IPS-20b (cell line): ENCODE measurements around the gene SHANK2.
A peak's percentile ranks its signal among the peaks of the same experiment; 100 is the strongest.

Source experiments
- H3K27ac ChIP-seq: one replicate; pipeline ENCODE4 v1.5.1; 2013; ENCODE audit warnings: low read length
- H3K27me3 ChIP-seq: 2 replicates; pipeline ENCODE4 v1.6.1; 2013; ENCODE audit warnings: mild to moderate bottlenecking, low read length, inconsistent platforms; ENCODE audit not compliant: insufficient read depth
- H3K36me3 ChIP-seq: 2 replicates; pipeline ENCODE4 v1.6.1; 2013; ENCODE audit warnings: low read depth, mild to moderate bottlenecking, inconsistent platforms, low read length, moderate library complexity; ENCODE audit not compliant: insufficient read depth
- H3K4me1 ChIP-seq: 2 replicates; pipeline ENCODE4 v1.6.1; 2013; ENCODE audit warnings: mild to moderate bottlenecking, control low read depth, inconsistent platforms, low read length, moderate library complexity; ENCODE audit not compliant: insufficient read depth
- H3K4me3 ChIP-seq: 2 replicates; pipeline ENCODE4 v1.5.1; 2013; ENCODE audit warnings: mild to moderate bottlenecking, low read length, inconsistent platforms
- H3K9ac ChIP-seq: 2 replicates; pipeline ENCODE4 v1.6.1; 2013; ENCODE audit warnings: low read depth, mild to moderate bottlenecking, inconsistent platforms, low read length, moderate library complexity
- H3K9me3 ChIP-seq: 2 replicates; pipeline ENCODE4 v1.6.1; 2013; ENCODE audit warnings: mild to moderate bottlenecking, low read depth, low read length, inconsistent platforms; ENCODE audit not compliant: insufficient read depth

The SHANK2 gene

DNA sequence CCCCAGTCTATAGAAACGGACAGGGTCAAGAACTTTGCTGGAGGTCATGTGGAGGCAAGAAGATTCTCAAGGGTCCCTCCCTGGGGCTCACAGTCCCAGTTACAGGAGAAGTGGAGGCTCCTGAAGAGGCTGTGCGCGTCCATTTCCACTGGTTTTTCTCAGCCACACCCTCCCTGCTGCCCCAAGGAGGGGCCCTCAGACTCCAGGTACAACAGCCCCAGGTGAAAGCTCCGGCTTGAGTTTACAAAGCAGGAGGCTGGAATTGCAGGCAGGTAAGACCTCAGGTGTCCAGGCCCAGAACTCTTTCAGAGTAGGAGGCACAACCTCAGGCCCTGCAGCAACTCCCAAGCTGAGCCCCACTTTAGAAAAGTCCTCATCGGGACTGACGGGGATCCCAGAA lies 3.1 kb downstream of the SHANK2 start:
- Histone ChIP-seq H3K36me3 (no peaks in the 10 kb centered on the region), H3K4me1 (peaks cover 66% of the 10 kb centered on the region), H3K27me3 (peaks cover 36% of the 10 kb centered on the region)

DNA sequence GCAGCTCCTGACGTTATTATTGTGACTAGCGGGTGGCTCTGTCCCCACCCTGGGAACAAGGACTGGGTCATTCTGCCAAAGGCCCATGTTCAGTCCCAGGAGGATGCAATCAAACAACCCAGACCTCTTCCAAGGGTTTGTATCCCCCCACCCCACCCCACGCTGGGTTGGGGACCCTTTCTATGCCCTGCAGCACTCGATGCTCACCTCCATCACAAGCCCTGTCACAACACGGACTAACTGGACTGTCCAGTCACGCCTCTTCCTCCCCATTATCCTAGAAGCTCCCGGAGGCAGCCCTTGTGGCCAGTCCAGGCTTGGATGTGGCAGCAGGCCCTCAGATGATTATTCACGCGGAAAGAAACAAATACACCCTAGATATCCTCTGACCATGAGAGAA lies 3.7 kb downstream of the SHANK2 start:
- H3K9ac ChIP-seq, result peak overlapping the region; percentile 80; the same call in 1 of the 2 replicates
- no peaks in the 10 kb centered on the region for H3K9me3 ChIP-seq
- H3K27ac ChIP-seq, result no peak overlapping the region
- H3K36me3 ChIP-seq, result no peaks in the 10 kb centered on the region
- peak overlapping the region; percentile 58; the same call in 1 of the 2 replicates for H3K4me3 ChIP-seq
- peaks cover 66% of the 10 kb centered on the region for H3K4me1 ChIP-seq
- H3K27me3 ChIP-seq, result peaks cover 29% of the 10 kb centered on the region

More for the DNA sequence above, 3.1 kb downstream of the SHANK2 start:
- H3K9me3 ChIP-seq, result no peaks in the 10 kb centered on the region
- H3K9ac ChIP-seq, result peak overlapping the region; percentile 60; the same call in 1 of the 2 replicates
- peak overlapping the region; percentile 86; the same call in 1 of the 2 replicates for H3K4me3 ChIP-seq
- no peak overlapping the region for H3K27ac ChIP-seq

DNA sequence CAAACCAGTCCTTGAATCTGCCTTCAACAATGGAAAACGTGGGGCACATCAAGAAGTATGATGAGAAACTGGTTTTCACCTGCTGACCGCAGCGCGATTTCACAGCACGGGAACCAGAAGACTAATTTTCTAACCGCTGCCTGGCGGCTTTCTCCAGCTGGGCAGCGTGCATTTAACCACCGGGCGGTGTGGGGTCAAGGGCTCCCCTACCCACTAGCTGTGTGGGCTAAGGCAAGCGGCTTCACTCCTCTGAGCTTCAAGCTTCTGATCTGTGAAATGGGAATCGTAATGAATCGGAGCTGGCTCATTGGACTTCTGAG lies 4.2 kb downstream of the SHANK2 start:
- no peaks in the 10 kb centered on the region for H3K36me3 ChIP-seq
- H3K27ac ChIP-seq, result peak overlapping the region; percentile 95
- no peaks in the 10 kb centered on the region for H3K9me3 ChIP-seq
- H3K27me3 ChIP-seq, result peaks cover 25% of the 10 kb centered on the region
- peaks cover 62% of the 10 kb centered on the region for H3K4me1 ChIP-seq
- peak overlapping the region; percentile 58; the same call in 1 of the 2 replicates for H3K4me3 ChIP-seq
- peak overlapping the region; percentile 80; the same call in 1 of the 2 replicates for H3K9ac ChIP-seq

DNA sequence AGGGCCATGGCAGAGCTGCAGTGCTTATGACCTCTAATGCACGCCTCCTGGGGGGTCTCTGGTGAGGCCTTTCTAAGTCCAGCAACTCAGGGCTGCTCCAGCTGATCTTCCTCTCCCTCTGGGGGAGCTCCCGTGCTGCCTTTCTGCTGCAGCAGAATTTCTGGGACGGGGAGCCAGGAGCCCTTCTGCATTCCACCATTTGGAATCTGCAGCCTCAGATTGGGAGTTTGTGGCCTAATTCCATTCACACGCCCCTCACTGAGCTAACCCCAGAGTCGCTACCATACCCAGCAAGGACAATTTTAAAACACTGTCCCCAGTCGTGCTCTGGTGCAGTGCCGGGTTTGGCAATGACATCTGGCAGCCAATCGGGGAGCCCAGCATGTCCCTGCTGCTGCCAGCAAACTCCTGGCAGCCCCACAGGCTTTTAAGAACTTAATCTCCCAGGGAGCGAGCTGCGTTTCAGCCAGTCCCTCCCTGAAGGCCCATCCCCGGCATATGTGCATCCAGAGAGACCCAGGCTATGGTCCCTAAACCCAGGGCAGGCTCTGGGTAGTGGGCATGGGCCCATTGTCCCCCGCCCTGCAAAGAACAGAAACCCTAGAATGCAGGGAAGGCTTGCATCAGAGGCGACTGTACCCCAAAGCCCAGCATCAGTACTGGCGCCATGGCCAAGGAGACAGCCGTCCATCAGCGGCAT lies 4.7 kb downstream of the SHANK2 start:
- H3K36me3 ChIP-seq, result no peaks in the 10 kb centered on the region
- H3K27ac ChIP-seq, result peak overlapping the region; percentile 95
- peaks cover 24% of the 10 kb centered on the region for H3K27me3 ChIP-seq
- H3K9ac ChIP-seq, result peak overlapping the region; percentile 80; the same call in 1 of the 2 replicates
- peak overlapping the region; percentile 58; the same call in 1 of the 2 replicates for H3K4me3 ChIP-seq
- peaks cover 65% of the 10 kb centered on the region for H3K4me1 ChIP-seq
- no peaks in the 10 kb centered on the region for H3K9me3 ChIP-seq

DNA sequence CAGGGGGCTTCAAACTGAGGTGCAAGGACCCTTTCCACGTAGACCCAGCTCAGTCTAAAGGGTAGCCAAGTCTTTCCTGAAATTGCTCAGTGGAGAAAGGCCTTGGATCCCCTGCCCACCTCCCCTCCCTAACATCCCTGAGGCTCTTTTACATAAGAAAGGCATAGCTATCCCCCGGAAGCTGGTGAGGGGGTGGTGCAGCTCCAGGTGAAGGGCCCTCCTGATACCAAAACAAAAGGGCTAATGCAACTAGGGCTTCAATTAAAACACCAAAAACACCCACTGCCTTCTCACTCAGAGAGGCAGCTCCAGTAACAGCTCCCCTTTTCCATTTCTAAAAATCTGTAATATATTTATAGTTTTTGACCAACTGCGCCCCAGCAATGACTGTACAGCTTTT lies 5.8 kb downstream of the SHANK2 start:
- Histone ChIP-seq H3K27me3 (peaks cover 21% of the 10 kb centered on the region), H3K9ac (peak overlapping the region; percentile 80), H3K36me3 (no peaks in the 10 kb centered on the region), H3K9me3 (no peaks in the 10 kb centered on the region), H3K4me3 (peak overlapping the region; percentile 58), H3K27ac (peak overlapping the region; percentile 96), H3K4me1 (peaks cover 67% of the 10 kb centered on the region)

DNA sequence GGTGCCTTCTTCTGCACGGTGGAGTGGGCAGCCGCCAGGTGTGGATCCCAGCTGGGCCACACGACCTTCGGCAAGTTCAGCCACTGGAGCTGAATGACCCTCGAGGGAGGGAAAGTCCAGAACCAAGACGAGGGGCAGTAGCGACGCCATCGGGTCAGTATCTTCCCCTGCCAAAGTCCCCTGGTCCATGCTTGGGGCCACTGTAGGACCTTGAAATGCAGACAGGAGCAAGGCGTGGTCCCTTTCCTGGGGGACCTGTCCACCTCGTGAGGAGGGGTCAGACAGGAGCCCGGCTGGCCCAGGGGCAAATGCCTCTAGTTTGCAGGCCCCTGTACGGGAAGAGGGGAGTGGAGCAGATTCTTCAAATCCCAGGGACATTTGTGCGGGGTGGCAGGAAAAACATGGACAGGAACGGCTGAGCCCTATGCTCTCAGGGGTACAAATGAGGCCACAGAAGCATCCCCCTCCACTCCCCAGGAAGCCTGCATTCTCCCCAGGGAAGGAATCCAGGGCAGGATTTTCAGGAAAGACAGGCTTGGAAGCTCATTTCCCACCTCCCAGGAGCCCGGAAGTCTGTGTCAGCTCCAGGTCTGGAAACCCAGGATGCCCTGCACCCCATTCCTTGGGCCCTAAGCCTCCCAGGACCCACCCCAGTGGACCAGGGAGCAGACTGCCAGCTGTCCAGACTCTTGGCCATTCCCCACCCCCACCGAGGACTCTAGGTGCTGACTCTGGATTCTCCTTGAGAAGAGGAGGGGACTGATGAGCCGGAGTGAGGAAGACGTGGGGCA lies 6.6 kb downstream of the SHANK2 start:
- Histone ChIP-seq H3K9me3 (no peaks in the 10 kb centered on the region), H3K9ac (peak overlapping the region; percentile 80), H3K4me3 (peak overlapping the region; percentile 58), H3K36me3 (no peaks in the 10 kb centered on the region; the same call in 1 of the 2 replicates), H3K27ac (peak overlapping the region; percentile 96), H3K27me3 (peaks cover 16% of the 10 kb centered on the region), H3K4me1 (peaks cover 73% of the 10 kb centered on the region)

DNA sequence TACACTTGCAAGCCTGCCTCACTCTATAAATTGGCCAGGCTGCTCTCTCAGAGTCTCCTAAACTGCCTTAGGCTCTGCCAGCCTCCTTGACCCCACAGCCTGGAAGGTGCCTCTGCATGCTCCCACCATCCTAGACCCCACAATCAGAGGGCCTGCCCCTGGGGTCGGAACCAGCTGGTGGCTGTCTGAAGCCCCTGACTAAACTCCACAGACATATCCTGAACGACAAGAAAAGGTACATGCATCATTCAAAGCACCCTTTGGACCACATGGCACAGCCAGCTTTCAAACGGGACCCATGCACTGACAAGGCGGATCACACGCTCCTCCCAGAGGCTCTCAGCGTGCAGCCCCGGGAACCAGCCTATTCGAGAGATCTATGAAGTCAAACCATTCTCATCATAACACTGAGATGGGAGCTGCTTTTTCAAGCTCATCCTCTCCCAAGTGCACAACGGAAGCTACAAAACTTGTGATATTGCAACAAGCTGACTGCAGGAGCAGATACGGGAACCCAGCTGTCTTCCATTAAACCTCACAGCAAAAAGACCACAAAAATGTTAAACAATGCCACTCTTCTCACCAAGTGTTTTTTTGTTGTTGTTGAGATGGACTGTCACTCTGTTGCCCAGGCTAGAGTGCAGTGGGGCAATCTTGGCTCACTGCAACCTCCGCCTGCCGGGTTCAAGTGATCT lies 8.1 kb downstream of the SHANK2 start:
- Histone ChIP-seq H3K4me1 (peaks cover 60% of the 10 kb centered on the region), H3K9ac (peak overlapping the region; percentile 27; the same call in 1 of the 2 replicates), H3K27me3 (0 out of 2 replicates have a peak, but pooled peaks cover under 1% of the 10 kb centered on the region), H3K36me3 (peaks cover 13% of the 10 kb centered on the region; the same call in 1 of the 2 replicates), H3K9me3 (no peaks in the 10 kb centered on the region), H3K4me3 (no peak overlapping the region), H3K27ac (peak overlapping the region; percentile 1)

DNA sequence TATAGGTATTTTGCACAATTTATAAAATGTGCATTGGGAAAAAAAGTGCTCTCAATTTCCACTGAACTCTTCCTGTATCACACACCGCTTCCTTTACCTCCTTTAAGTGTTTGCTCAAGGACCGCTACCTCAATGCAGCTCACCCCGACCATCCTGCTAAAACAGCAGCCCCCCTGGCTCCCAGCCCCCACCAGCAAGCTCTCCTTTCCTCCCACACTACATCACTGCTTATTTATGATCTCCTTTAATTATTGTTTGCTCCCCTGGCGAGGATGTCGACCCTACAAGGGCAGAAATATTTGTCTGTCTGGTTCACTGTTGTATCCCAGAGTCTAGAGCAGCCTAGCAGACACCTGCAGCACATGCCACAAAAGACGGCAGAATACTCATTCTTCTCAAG lies 10.0 kb downstream of the SHANK2 start:
- H3K9ac ChIP-seq, result no peak overlapping the region
- peaks cover 42% of the 10 kb centered on the region for H3K4me1 ChIP-seq

DNA sequence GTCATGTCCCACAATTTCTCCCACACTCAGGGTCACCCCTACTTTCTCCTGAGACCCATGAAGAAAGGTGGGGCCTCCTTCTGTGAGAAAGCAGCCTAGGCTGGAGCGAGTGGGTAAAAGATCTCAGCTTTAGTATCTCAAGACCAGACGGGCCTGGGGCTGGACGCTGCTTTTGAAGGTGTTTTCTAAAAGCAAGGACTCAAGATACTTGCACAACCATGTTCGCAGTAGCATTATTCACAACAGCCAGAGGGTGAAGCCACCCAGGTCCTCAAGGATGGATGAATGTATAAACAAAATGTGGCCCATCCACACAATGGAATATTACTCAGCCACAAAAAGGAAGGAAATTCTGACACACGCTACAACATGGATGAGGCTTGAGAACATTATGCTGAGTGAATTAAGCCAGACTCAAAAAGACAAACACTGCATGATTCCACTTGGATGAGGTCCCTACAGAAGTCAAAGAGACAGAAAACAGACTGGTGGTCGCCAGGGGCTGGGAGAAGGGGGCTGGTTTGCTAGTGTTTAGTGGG lies 10.6 kb downstream of the SHANK2 start:
- Histone ChIP-seq H3K4me1 (peaks cover 36% of the 10 kb centered on the region), H3K36me3 (peaks cover 24% of the 10 kb centered on the region; the same call in 1 of the 2 replicates), H3K9me3 (no peaks in the 10 kb centered on the region), H3K4me3 (no peak overlapping the region), H3K27ac (no peak overlapping the region), H3K9ac (peak overlapping the region; percentile 28; the same call in 1 of the 2 replicates), H3K27me3 (no peaks in the 10 kb centered on the region)

More for the DNA sequence above, 10.0 kb downstream of the SHANK2 start:
- Histone ChIP-seq H3K9me3 (no peaks in the 10 kb centered on the region), H3K27me3 (no peaks in the 10 kb centered on the region), H3K4me3 (no peak overlapping the region), H3K27ac (no peak overlapping the region), H3K36me3 (peaks cover 24% of the 10 kb centered on the region; the same call in 1 of the 2 replicates)

DNA sequence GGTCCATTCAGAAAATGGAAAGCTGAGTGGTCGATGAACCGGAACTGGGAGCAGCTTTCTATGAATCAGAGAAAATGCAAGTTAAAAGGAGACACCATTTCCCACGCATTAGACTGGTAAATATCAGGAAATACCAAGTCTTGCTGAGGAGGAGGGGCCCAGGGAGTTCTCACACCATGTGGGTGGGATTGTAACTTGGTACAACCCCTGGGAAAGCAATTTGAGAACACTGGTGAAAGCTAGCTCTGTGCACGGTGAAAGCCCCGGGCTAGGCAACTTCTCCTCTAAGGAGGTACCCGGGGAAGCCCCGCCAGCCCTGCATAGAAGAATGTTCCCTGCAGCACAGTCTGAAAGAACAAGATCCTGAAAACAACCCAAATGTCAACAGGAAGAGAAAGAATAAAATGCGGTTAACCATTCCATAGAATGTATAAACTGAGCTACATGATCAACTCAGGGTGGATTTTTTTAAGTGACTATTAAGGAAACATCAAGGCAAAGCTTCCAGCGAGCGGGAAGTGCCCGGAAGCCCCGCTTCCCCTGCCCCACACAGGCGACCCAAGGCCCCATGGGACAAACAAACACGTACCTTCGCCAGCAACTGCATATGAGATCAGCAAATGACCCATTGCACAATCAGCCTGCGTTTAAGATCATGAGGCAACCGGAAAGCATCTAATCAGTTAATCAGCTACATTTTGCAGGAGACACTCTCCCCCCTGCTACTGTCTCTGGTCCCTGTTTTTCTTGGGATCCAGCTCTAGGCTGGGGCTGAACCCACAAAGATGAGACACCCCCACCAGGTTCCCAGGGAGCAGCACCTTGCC lies 11.3 kb downstream of the SHANK2 start:
- H3K27ac ChIP-seq, result no peak overlapping the region
- H3K9ac ChIP-seq, result peak overlapping the region; percentile 28; the same call in 1 of the 2 replicates
- peaks cover 32% of the 10 kb centered on the region for H3K4me1 ChIP-seq
- H3K4me3 ChIP-seq, result no peak overlapping the region
- H3K36me3 ChIP-seq, result peaks cover 24% of the 10 kb centered on the region; the same call in 1 of the 2 replicates
- H3K27me3 ChIP-seq, result no peaks in the 10 kb centered on the region
- H3K9me3 ChIP-seq, result no peaks in the 10 kb centered on the region
